CD8-positive, alpha-beta memory T cell (primary cell): ENCODE results near the gene CLCN5. TPM values are rescaled to one million over a fixed set of nuclear protein-coding genes. Genes with fewer than 3 reads are reported as not detected.
"Not testable (repeated sequence)": the region's sequence is repeated elsewhere in the genome, so short reads cannot be mapped to it uniquely, and the experiment has no call there.

ENCODE experiments used
- CTCF ChIA-PET: fragments of 350-600 bp; sonication (Branson Sonifier 250); formaldehyde crosslinking; loops from one replicate; lab custom pipeline; 2021; ENCODE audit warnings: antibody characterized with exemption; lab: Charles Lee
- POLR2A ChIA-PET: fragments of 350-600 bp; sonication (Branson Sonifier 250); formaldehyde crosslinking; loops from one replicate; lab custom pipeline; 2021; ENCODE audit warnings: antibody characterized with exemption; lab: Charles Lee
- DNase-seq, 5 donors: peaks; one replicate each; pipeline versions ENCODE4 v3.0.0 to v3.0.0-alpha.2; 2020 to 2022; ENCODE audit warnings: mixed read lengths in 1 of 5
- H3K27ac ChIP-seq: one replicate; pipeline ENCODE4 v1.7.0; 2013; ENCODE audit warnings: low read depth, mild to moderate bottlenecking, low read length, moderate library complexity
- H3K27me3 ChIP-seq: 2 replicates; pipeline ENCODE4 v1.7.0; 2013; ENCODE audit warnings: low read length, mild to moderate bottlenecking; ENCODE audit not compliant: insufficient read depth, poor library complexity, severe bottlenecking
- H3K36me3 ChIP-seq: 2 replicates; pipeline ENCODE4 v1.7.0; 2013; ENCODE audit warnings: mild to moderate bottlenecking, low read length, moderate library complexity; ENCODE audit not compliant: insufficient read depth
- H3K4me1 ChIP-seq: 2 replicates; pipeline ENCODE4 v1.7.0; 2013; ENCODE audit warnings: mild to moderate bottlenecking, low read length, moderate library complexity; ENCODE audit not compliant: insufficient read depth
- H3K4me3 ChIP-seq: 2 replicates; pipeline ENCODE4 v1.7.0; 2013; ENCODE audit warnings: mild to moderate bottlenecking, low read length
- H3K9me3 ChIP-seq: 2 replicates; pipeline ENCODE4 v1.7.0; 2013; ENCODE audit warnings: mild to moderate bottlenecking, low read length
- H3K27ac Mint-ChIP-seq, 8 donors: one replicate each; pipeline ENCODE4 v1.8.0; 2020 to 2021; ENCODE audit warnings: mixed read lengths in 8 of 8, mild to moderate bottlenecking in 6 of 8, inconsistent platforms in 3 of 8, moderate library complexity in 3 of 8
- H3K27me3 Mint-ChIP-seq, 2 donors: one replicate each; pipeline ENCODE4 v1.8.0; 2020 to 2021; ENCODE audit warnings: mixed read lengths in 2 of 2, mild to moderate bottlenecking in 1 of 2, moderate library complexity in 1 of 2
- H3K36me3 Mint-ChIP-seq, 3 donors: one replicate each; pipeline ENCODE4 v1.8.0; 2020 to 2021; ENCODE audit warnings: mixed read lengths in 3 of 3, inconsistent platforms in 1 of 3, mild to moderate bottlenecking in 1 of 3
- H3K4me1 Mint-ChIP-seq, 3 donors: one replicate each; pipeline ENCODE4 v1.8.0; 2020 to 2021; ENCODE audit warnings: mixed read lengths in 3 of 3, inconsistent platforms in 1 of 3, mild to moderate bottlenecking in 1 of 3
- H3K4me3 Mint-ChIP-seq, 7 donors: one replicate each; pipeline ENCODE4 v1.8.0; 2020 to 2021; ENCODE audit warnings: mixed read lengths in 7 of 7, mild to moderate bottlenecking in 6 of 7, moderate library complexity in 4 of 7, inconsistent platforms in 2 of 7
- H3K9me3 Mint-ChIP-seq, 5 donors: one replicate each; pipeline ENCODE4 v1.8.0; 2020 to 2022; ENCODE audit warnings: mixed read lengths in 5 of 5, mild to moderate bottlenecking in 3 of 5, moderate library complexity in 2 of 5, inconsistent platforms in 1 of 5
- polyA plus RNA-seq: library from polyadenylated mRNA; unstranded; fragments of 300-500 nt; fragmentation: Illumina TruSeq; gene quantifications from one replicate; pipeline ENCODE4 v1.2.3, GENCODE V29; 2021
- total RNA-seq, 2 experiments: library from RNA; stranded (reverse); gene quantifications; one replicate each; pipeline ENCODE4 v1.2.3, GENCODE V29; 2021

CLCN5 gene
- total and polyA plus RNA-seq, 3 experiments from 2014 or later, result 0.63 to 4.0 (median 3.0) TPM

GRCh38 chrX:50003467-50003866, 81.1 kb downstream of the CLCN5 start:
- H3K27me3 Mint-ChIP-seq, result peaks cover 0 to 9% of the 10 kb centered on the region in 2 donors

GRCh38 chrX:50003927-50004326, 81.5 kb downstream of the CLCN5 start:
- Mint-ChIP-seq H3K9me3 (no peaks in the 10 kb centered on the region), H3K4me3 (no peak overlapping the region)

More at GRCh38 chrX:50003467-50003866, 81.1 kb downstream of the CLCN5 start:
- Histone ChIP-seq H3K36me3 (no peaks in the 10 kb centered on the region), H3K4me3 (no peak overlapping the region), H3K27ac (no peak overlapping the region), H3K27me3 (no peaks in the 10 kb centered on the region), H3K4me1 (no peaks in the 10 kb centered on the region), H3K9me3 (no peaks in the 10 kb centered on the region)
- H3K4me3 Mint-ChIP-seq, result no peak overlapping the region
- no peak overlapping the region for H3K27ac Mint-ChIP-seq
- DNase-seq, result no peak
- POLR2A ChIA-PET, result no interaction called here
- CTCF ChIA-PET, result no interaction called here
- H3K36me3 Mint-ChIP-seq, result peaks cover 0 to 2% (median 0%) of the 10 kb centered on the region in 3 donors
- no peaks in the 10 kb centered on the region for H3K4me1 Mint-ChIP-seq
- H3K9me3 Mint-ChIP-seq, result no peaks in the 10 kb centered on the region

DNA sequence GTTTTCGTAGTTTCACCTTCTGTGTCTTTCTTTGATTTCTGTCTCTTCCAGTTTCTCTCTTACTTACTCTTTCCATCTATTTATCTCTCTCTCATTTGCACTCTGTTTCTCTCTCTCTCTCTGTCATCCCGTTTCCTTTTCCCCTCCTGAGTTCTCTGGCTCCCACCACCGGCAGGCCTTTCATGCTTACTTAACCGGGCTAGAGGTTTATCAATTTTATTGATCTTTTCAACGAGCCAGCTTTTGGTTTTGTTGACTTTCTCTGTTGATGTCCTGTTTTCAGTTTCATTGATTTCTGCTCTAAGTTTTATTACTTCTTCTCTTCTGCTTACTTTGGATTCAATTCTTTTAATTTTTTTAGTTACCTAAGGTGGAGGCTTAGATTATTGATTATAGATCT, 103.2 kb downstream of the CLCN5 start:
- H3K27me3 ChIP-seq, CTCF ChIA-PET, H3K36me3 ChIP-seq, H3K4me1 ChIP-seq, H3K4me1 Mint-ChIP-seq, H3K9me3 ChIP-seq, H3K4me3 Mint-ChIP-seq, DNase-seq, H3K27ac Mint-ChIP-seq, H3K4me3 ChIP-seq, H3K27ac ChIP-seq, H3K27me3 Mint-ChIP-seq, POLR2A ChIA-PET: not testable (repeated sequence)
- peaks cover 0 to 11% (median 2%) of the 10 kb centered on the region in 3 donors for H3K36me3 Mint-ChIP-seq
- peaks cover 5 to 34% (median 19%) of the 10 kb centered on the region in 5 donors for H3K9me3 Mint-ChIP-seq

More at GRCh38 chrX:50003927-50004326, 81.5 kb downstream of the CLCN5 start:
- CTCF ChIA-PET, result no interaction called here
- no peaks in the 10 kb centered on the region for H3K4me1 Mint-ChIP-seq
- POLR2A ChIA-PET, result no interaction called here
- H3K36me3 ChIP-seq, result no peaks in the 10 kb centered on the region
- peaks cover 0 to 9% of the 10 kb centered on the region in 2 donors for H3K27me3 Mint-ChIP-seq
- no peaks in the 10 kb centered on the region for H3K4me1 ChIP-seq
- no peak for DNase-seq
- H3K36me3 Mint-ChIP-seq, result peaks cover 0 to 2% (median 0%) of the 10 kb centered on the region in 3 donors
- no peaks in the 10 kb centered on the region for H3K9me3 ChIP-seq
- H3K27ac ChIP-seq, result no peak overlapping the region
- H3K27ac Mint-ChIP-seq, result no peak overlapping the region
- H3K4me3 ChIP-seq, result no peak overlapping the region
- no peaks in the 10 kb centered on the region for H3K27me3 ChIP-seq

- H3K27ac ChIP-seq, result no peak overlapping the region
- H3K9me3 ChIP-seq, result no peaks in the 10 kb centered on the region
- DNase-seq, result no peak
- Mint-ChIP-seq H3K27ac (no peak overlapping the region), H3K9me3 (peaks cover 0 to 5% (median 0%) of the 10 kb centered on the region in 5 donors), H3K36me3 (no peaks in the 10 kb centered on the region), H3K4me1 (no peaks in the 10 kb centered on the region), H3K4me3 (no peak overlapping the region), H3K27me3 (no peaks in the 10 kb centered on the region)
- no peaks in the 10 kb centered on the region for H3K27me3 ChIP-seq
- H3K4me1 ChIP-seq, result no peaks in the 10 kb centered on the region
- no peaks in the 10 kb centered on the region for H3K36me3 ChIP-seq
- CTCF ChIA-PET, result no interaction called here
- POLR2A ChIA-PET, result no interaction called here
- H3K4me3 ChIP-seq, result no peak overlapping the region
Measured at GRCh38 chrX:50035126-50035525, 112.7 kb downstream of the CLCN5 start.

DNA sequence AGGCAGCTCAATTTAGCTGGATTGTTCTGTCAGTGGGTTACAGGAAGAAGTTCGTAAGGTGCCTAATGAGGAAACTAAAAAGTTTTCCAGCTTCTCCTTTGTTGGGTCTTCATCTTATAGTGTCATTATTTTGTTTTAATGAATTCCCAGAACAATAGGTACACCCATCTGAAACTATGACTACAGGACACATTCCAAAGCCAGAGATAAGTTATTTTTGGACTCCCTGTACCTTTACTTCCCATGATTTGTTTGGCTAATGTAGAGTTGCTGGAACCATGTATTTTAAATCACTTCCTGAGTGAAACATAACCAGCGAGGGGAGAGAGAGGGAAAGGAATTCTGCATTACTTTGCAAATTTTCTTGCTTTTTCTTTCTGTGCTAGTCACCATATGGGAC, 114.0 kb downstream of the CLCN5 start:
- H3K4me1 Mint-ChIP-seq, result no peaks in the 10 kb centered on the region
- no peaks in the 10 kb centered on the region for H3K27me3 Mint-ChIP-seq

GRCh38 chrX:50045823-50046222, 123.4 kb downstream of the CLCN5 start:
- peaks cover 0 to 1% (median 0%) of the 10 kb centered on the region in 3 donors for H3K36me3 Mint-ChIP-seq
- peaks cover 0 to 2% of the 10 kb centered on the region in 2 donors for H3K27me3 Mint-ChIP-seq
- CTCF ChIA-PET, result no interaction called here

More for the DNA sequence above, 114.0 kb downstream of the CLCN5 start:
- no peaks in the 10 kb centered on the region for H3K4me1 ChIP-seq
- Mint-ChIP-seq H3K27ac (no peak overlapping the region), H3K4me3 (no peak overlapping the region), H3K36me3 (no peaks in the 10 kb centered on the region), H3K9me3 (peaks cover 0 to 1% (median 0%) of the 10 kb centered on the region in 5 donors)
- no peak overlapping the region for H3K27ac ChIP-seq
- no peaks in the 10 kb centered on the region for H3K36me3 ChIP-seq
- CTCF ChIA-PET, result no interaction called here
- POLR2A ChIA-PET, result no interaction called here
- no peak for DNase-seq
- H3K9me3 ChIP-seq, result no peaks in the 10 kb centered on the region
- no peaks in the 10 kb centered on the region for H3K27me3 ChIP-seq
- H3K4me3 ChIP-seq, result no peak overlapping the region

DNA sequence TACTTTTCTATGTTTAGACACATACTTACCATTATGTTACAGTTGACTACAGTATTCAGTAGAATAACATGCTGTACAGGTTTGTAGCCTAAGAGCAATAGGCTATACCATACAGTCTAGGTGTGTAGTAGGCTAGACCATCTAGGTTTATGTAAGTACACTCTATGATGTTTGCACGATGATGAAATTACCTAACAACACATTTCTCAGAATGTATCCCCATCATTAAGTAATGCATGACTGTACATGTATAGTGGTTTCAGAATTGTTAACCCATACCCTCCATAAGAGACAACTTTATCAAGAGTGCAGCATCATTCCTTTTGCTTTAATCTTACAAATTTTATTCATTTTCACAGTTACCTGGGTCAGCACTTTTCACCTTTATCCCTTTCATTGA, 126.8 kb downstream of the CLCN5 start:
- Histone ChIP-seq H3K27me3 (no peaks in the 10 kb centered on the region), H3K4me1 (no peaks in the 10 kb centered on the region), H3K4me3 (no peak overlapping the region), H3K36me3 (no peaks in the 10 kb centered on the region), H3K9me3 (no peaks in the 10 kb centered on the region), H3K27ac (no peak overlapping the region)
- H3K9me3 Mint-ChIP-seq, result no peaks in the 10 kb centered on the region
- CTCF ChIA-PET, result no interaction called here
- no peaks in the 10 kb centered on the region for H3K27me3 Mint-ChIP-seq
- no peak overlapping the region for H3K4me3 Mint-ChIP-seq
- DNase-seq, result no peak
- H3K27ac Mint-ChIP-seq, result no peak overlapping the region
- no peaks in the 10 kb centered on the region for H3K4me1 Mint-ChIP-seq
- no peaks in the 10 kb centered on the region for H3K36me3 Mint-ChIP-seq
- POLR2A ChIA-PET, result no interaction called here

More at GRCh38 chrX:50045823-50046222, 123.4 kb downstream of the CLCN5 start:
- H3K4me3 Mint-ChIP-seq, result no peak overlapping the region
- no peaks in the 10 kb centered on the region for H3K4me1 ChIP-seq
- no peaks in the 10 kb centered on the region for H3K9me3 ChIP-seq
- no peak for DNase-seq
- H3K27me3 ChIP-seq, result no peaks in the 10 kb centered on the region
- H3K4me3 ChIP-seq, result no peak overlapping the region
- POLR2A ChIA-PET, result no interaction called here
- H3K36me3 ChIP-seq, result no peaks in the 10 kb centered on the region
- H3K4me1 Mint-ChIP-seq, result no peaks in the 10 kb centered on the region
- no peak overlapping the region for H3K27ac ChIP-seq
- no peaks in the 10 kb centered on the region for H3K9me3 Mint-ChIP-seq
- no peak overlapping the region for H3K27ac Mint-ChIP-seq

GRCh38 chrX:50054147-50054546, 131.8 kb downstream of the CLCN5 start:
- no peak for DNase-seq
- CTCF ChIA-PET, result no interaction called here
- H3K27ac Mint-ChIP-seq, result no peak overlapping the region
- Histone ChIP-seq H3K4me1 (no peaks in the 10 kb centered on the region), H3K27ac (no peak overlapping the region), H3K4me3 (no peak overlapping the region), H3K36me3 (no peaks in the 10 kb centered on the region), H3K27me3 (no peaks in the 10 kb centered on the region), H3K9me3 (no peaks in the 10 kb centered on the region)
- H3K9me3 Mint-ChIP-seq, result no peaks in the 10 kb centered on the region
- POLR2A ChIA-PET, result no interaction called here
- H3K27me3 Mint-ChIP-seq, result no peaks in the 10 kb centered on the region
- H3K36me3 Mint-ChIP-seq, result no peaks in the 10 kb centered on the region
- no peaks in the 10 kb centered on the region for H3K4me1 Mint-ChIP-seq
- no peak overlapping the region for H3K4me3 Mint-ChIP-seq
